Left forelimb (tissue), 1 donor: Measurements from ENCODE around the gene STAM2.
"Not testable (repeated sequence)": the region's sequence is repeated elsewhere in the genome, so short reads cannot be mapped to it uniquely, and the experiment has no call there.

Source experiments
- DNase-seq: peaks from one replicate; pipeline ENCODE4 v3.0.0-alpha.2; 2018; ENCODE audit warnings: low spot score

The STAM2 gene

GRCh38 chr2:152175368-152176112 is at the start of gene STAM2:
STAM2 (minus strand) TSS chr2:152175763; CDS start chr2:152175642, 121 bp downstream.
- peak; percentile 98 for DNase-seq

GRCh38 chr2:152223977-152224376 is 48.4 kb upstream of the STAM2 start:
- DNase-seq: no peak

- peak; percentile 69 for DNase-seq
Measured at GRCh38 chr2:152222975-152223637, 47.5 kb upstream of the STAM2 start.

- no peak for DNase-seq
Measured at GRCh38 chr2:152221839-152222238, 46.3 kb upstream of the STAM2 start.

GRCh38 chr2:152219077-152219828 is 43.7 kb upstream of the STAM2 start:
- DNase-seq: no peak

- no peak for DNase-seq
Measured at GRCh38 chr2:152201466-152201830, 25.9 kb upstream of the STAM2 start.

GRCh38 chr2:152200565-152201465 is 25.3 kb upstream of the STAM2 start:
- DNase-seq: no peak

- DNase-seq: no peak
Measured at GRCh38 chr2:152200101-152200500, 24.5 kb upstream of the STAM2 start.

- DNase-seq: no peak
Measured at GRCh38 chr2:152198499-152198898, 22.9 kb upstream of the STAM2 start.

GRCh38 chr2:152197508-152198284 is 22.1 kb upstream of the STAM2 start:
- not testable (repeated sequence) for DNase-seq

GRCh38 chr2:152189622-152190495 is 14.3 kb upstream of the STAM2 start:
- no peak for DNase-seq

- DNase-seq: not testable (repeated sequence)
Measured at GRCh38 chr2:152186808-152187207, 11.2 kb upstream of the STAM2 start.

GRCh38 chr2:152186262-152186661 is 10.7 kb upstream of the STAM2 start:
- DNase-seq: no peak

GRCh38 chr2:152183401-152184073 is 8.0 kb upstream of the STAM2 start:
- no peak for DNase-seq

- DNase-seq: not testable (repeated sequence)
Measured at GRCh38 chr2:152177667-152178066, 2.1 kb upstream of the STAM2 start.

GRCh38 chr2:152176113-152176714 is 651 bp upstream of the STAM2 start:
- DNase-seq: no peak

- no peak for DNase-seq
Measured at GRCh38 chr2:152175012-152175367, 573 bp downstream of the STAM2 start.

- DNase-seq: no peak
Measured at GRCh38 chr2:152174574-152174973, 989 bp downstream of the STAM2 start.

GRCh38 chr2:152173831-152174230 is 1.7 kb downstream of the STAM2 start:
- DNase-seq: no peak
